HepG2 (cell line): ENCODE results near the gene ANAPC10. TPM values are rescaled to one million over a fixed set of nuclear protein-coding genes. Genes with fewer than 3 reads are reported as not detected.

Experiments used
- CC2D1A ChIP-seq: sonication (generic); formaldehyde crosslinking; IDR thresholded peaks from 2 replicates; pipeline ENCODE4 v1.8.1; 2023; ENCODE audit warnings: mild to moderate bottlenecking, missing genetic modification reagents
- HOXA7 ChIP-seq: sonication (generic); formaldehyde crosslinking; IDR thresholded peaks from 2 replicates; pipeline ENCODE4 v1.8.1; 2022; ENCODE audit warnings: mild to moderate bottlenecking, missing genetic modification reagents, moderate library complexity
- IKZF4 ChIP-seq: sonication (generic); formaldehyde crosslinking; IDR thresholded peaks from 2 replicates; pipeline ENCODE4 v1.5.1; 2020; ENCODE audit warnings: borderline replicate concordance, mild to moderate bottlenecking, low read depth, missing genetic modification reagents; ENCODE audit errors: not compliant biosample characterization
- NFIB ChIP-seq: sonication (generic); formaldehyde crosslinking; IDR thresholded peaks from 2 replicates; pipeline ENCODE4 v1.9.0; 2021; ENCODE audit warnings: missing genetic modification reagents, mild to moderate bottlenecking, borderline replicate concordance
- POLR2G ChIP-seq: fragments of 200-400 bp; formaldehyde crosslinking; IDR thresholded peaks from 2 replicates; pipeline ENCODE4 v1.6.1; 2018; ENCODE audit warnings: mild to moderate bottlenecking, low read depth, low read length, moderate library complexity
- RFX1 ChIP-seq: fragments of 450-650 bp; IDR thresholded peaks from 2 replicates; pipeline ENCODE4 v1.6.1; 2017
- SP4 ChIP-seq: sonication (generic); formaldehyde crosslinking; IDR thresholded peaks from 2 replicates; pipeline ENCODE4 v1.8.1; 2023; ENCODE audit warnings: mild to moderate bottlenecking, missing genetic modification reagents
- TP53 ChIP-seq: sonication (generic); formaldehyde crosslinking; conservative IDR thresholded peaks from 2 replicates; pipeline ENCODE4 v1.4.0; 2020; ENCODE audit warnings: missing genetic modification reagents
- ZFP37 ChIP-seq: sonication (generic); formaldehyde crosslinking; IDR thresholded peaks from 2 replicates; pipeline ENCODE4 v1.4.0; 2020; ENCODE audit warnings: missing genetic modification reagents, borderline replicate concordance
- ZNF253 ChIP-seq: sonication (generic); formaldehyde crosslinking; IDR thresholded peaks from 2 replicates; pipeline ENCODE4 v1.8.0; 2022; ENCODE audit warnings: mild to moderate bottlenecking, missing genetic modification reagents, borderline replicate concordance
- ZNF263 ChIP-seq: sonication (generic); formaldehyde crosslinking; IDR thresholded peaks from 2 replicates; pipeline ENCODE4 v1.4.0; 2020; ENCODE audit warnings: missing genetic modification reagents
- ZNF432 ChIP-seq: sonication (generic); formaldehyde crosslinking; IDR thresholded peaks from 2 replicates; pipeline ENCODE4 v1.5.0; 2020; ENCODE audit warnings: missing genetic modification reagents, mild to moderate bottlenecking, borderline replicate concordance
- ZNF441 ChIP-seq: sonication (generic); formaldehyde crosslinking; IDR thresholded peaks from 2 replicates; pipeline ENCODE4 v1.7.0; 2021; ENCODE audit warnings: missing genetic modification reagents, borderline replicate concordance
- polyA plus RNA-seq, 8 experiments: library from polyadenylated mRNA; depleted of rRNA in 3 of 8; stranded (reverse) in 7 of 8; unstranded in 1 of 8; fragments of >200 nt; fragmentation: Illumina TruSeq in 4 of 8; extraction: Trizol in 4 of 8; gene quantifications; 2 replicates each; pipeline versions ENCODE4 v1.2.1 to v1.2.3, GENCODE V29; 2011 to 2016; ENCODE audit warnings: low read depth in 4 of 8, missing spikeins in 1 of 8, mixed read lengths in 1 of 8; ENCODE audit not compliant: insufficient read depth in 1 of 8
- total RNA-seq, 5 experiments: library from RNA; depleted of rRNA; stranded (reverse); fragments of >200 nt; fragmentation: Illumina TruSeq; extraction: Trizol; gene quantifications; 2 replicates each; pipeline ENCODE4 v1.2.3, GENCODE V29; 2016; ENCODE audit warnings: low read depth in 1 of 5
- TF ChIP-seq, protein P1 (sequence below): sonication (generic); formaldehyde crosslinking; IDR thresholded peaks from 2 replicates; pipeline ENCODE4 v1.4.0; 2020; ENCODE audit warnings: mild to moderate bottlenecking, low read depth, missing genetic modification reagents
- TF ChIP-seq, protein P2 (sequence below): sonication (generic); formaldehyde crosslinking; IDR thresholded peaks from 2 replicates; pipeline ENCODE4 v1.8.1; 2022; ENCODE audit warnings: mild to moderate bottlenecking, missing genetic modification reagents
- TF ChIP-seq, protein P3 (sequence below): sonication (generic); formaldehyde crosslinking; IDR thresholded peaks from 2 replicates; pipeline ENCODE4 v1.5.0; 2020; ENCODE audit warnings: mild to moderate bottlenecking, missing genetic modification reagents
- TF ChIP-seq, protein P4 (sequence below): sonication (generic); formaldehyde crosslinking; IDR thresholded peaks from 2 replicates; pipeline ENCODE4 v1.4.0; 2020; ENCODE audit warnings: low read depth, mild to moderate bottlenecking, missing genetic modification reagents
- TF ChIP-seq, protein P5 (sequence below): sonication (generic); formaldehyde crosslinking; IDR thresholded peaks from 2 replicates; pipeline ENCODE4 v1.8.1; 2023; ENCODE audit warnings: missing genetic modification reagents, mild to moderate bottlenecking, borderline replicate concordance

ANAPC10 gene
- total and polyA plus RNA-seq, 2 of the 13 experiments (the other 11 are each of a cell fraction or from before 2014, with no cell fraction given), result 21.9 to 32.7 TPM

DNA sequence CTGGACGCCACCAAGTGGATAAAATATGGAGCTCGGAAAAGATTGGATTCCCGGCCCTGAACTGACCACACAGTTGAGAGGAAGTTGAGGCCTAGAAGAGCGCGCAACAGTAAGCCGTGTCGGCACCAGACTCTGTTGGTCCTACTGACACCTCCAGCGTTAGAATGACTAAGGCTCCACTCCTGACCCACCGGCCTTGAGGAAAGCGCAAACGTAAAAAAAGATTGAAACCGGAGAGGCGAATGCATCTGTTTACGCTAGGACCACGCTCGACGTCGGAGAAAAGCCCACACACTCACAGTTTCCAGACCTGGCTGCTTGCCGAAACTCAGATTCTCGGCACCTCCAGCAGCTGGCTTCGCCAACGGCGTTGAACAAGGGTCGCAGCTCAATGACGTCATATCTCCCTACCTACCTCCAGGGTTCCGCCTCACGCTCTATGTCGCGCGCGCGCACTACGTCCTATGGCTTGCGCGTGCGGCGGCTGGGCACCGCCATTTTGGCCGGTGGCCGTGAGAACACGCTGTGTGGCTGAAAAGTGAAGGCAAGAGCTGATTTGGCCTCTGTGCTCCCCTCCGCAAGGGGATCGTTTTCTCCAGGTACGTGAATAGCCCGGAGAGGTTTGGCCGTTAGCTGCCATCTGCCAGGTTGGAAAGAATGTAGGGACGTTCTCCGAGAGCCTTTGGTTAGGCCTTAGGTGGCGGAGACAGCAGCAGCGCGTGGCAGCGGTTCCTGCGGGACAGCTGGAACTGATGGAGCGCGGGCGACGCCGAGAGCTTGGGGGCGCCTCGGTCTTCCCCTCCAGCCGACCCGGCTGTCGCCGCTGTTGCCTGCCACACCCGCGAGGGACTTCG is at the start of gene ANAPC10, which contains the start of gene ABCE1 (continued):
- TF ChIP-seq, protein P1, sequence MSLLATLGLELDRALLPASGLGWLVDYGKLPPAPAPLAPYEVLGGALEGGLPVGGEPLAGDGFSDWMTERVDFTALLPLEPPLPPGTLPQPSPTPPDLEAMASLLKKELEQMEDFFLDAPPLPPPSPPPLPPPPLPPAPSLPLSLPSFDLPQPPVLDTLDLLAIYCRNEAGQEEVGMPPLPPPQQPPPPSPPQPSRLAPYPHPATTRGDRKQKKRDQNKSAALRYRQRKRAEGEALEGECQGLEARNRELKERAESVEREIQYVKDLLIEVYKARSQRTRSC (CRISPR knock-in tag), result 0 out of 2 replicates have a peak, but pooled peaks have one; percentile 35
- TF ChIP-seq ZNF441 (CRISPR knock-in tag) (no peak), IKZF4 (CRISPR knock-in tag) (peak; percentile 46), ZNF432 (CRISPR knock-in tag) (no peak), NFIB (CRISPR knock-in tag) (no peak), SP4 (CRISPR knock-in tag) (peak; percentile 67; the same call in 1 of the 2 replicates), ZNF253 (CRISPR knock-in tag) (no peak; the same call in 1 of the 2 replicates), CC2D1A (CRISPR knock-in tag) (no peak), ZNF263 (CRISPR knock-in tag) (peak; percentile 23; the same call in 1 of the 2 replicates), HOXA7 (CRISPR knock-in tag) (no peak), RFX1 (no peak), POLR2G (peak; percentile 94), TP53 (0 out of 2 replicates have a peak, but pooled peaks have one; percentile 57), ZFP37 (CRISPR knock-in tag) (0 out of 2 replicates have a peak, but pooled peaks have one; percentile 62)
- TF ChIP-seq, protein P2, sequence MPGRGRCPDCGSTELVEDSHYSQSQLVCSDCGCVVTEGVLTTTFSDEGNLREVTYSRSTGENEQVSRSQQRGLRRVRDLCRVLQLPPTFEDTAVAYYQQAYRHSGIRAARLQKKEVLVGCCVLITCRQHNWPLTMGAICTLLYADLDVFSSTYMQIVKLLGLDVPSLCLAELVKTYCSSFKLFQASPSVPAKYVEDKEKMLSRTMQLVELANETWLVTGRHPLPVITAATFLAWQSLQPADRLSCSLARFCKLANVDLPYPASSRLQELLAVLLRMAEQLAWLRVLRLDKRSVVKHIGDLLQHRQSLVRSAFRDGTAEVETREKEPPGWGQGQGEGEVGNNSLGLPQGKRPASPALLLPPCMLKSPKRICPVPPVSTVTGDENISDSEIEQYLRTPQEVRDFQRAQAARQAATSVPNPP (CRISPR knock-in tag), result peak; percentile 61; the same call in 1 of the 2 replicates
- TF ChIP-seq, protein P3, sequence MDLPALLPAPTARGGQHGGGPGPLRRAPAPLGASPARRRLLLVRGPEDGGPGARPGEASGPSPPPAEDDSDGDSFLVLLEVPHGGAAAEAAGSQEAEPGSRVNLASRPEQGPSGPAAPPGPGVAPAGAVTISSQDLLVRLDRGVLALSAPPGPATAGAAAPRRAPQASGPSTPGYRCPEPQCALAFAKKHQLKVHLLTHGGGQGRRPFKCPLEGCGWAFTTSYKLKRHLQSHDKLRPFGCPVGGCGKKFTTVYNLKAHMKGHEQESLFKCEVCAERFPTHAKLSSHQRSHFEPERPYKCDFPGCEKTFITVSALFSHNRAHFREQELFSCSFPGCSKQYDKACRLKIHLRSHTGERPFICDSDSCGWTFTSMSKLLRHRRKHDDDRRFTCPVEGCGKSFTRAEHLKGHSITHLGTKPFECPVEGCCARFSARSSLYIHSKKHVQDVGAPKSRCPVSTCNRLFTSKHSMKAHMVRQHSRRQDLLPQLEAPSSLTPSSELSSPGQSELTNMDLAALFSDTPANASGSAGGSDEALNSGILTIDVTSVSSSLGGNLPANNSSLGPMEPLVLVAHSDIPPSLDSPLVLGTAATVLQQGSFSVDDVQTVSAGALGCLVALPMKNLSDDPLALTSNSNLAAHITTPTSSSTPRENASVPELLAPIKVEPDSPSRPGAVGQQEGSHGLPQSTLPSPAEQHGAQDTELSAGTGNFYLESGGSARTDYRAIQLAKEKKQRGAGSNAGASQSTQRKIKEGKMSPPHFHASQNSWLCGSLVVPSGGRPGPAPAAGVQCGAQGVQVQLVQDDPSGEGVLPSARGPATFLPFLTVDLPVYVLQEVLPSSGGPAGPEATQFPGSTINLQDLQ (CRISPR knock-in tag), result no peak
- TF ChIP-seq, protein P4, sequence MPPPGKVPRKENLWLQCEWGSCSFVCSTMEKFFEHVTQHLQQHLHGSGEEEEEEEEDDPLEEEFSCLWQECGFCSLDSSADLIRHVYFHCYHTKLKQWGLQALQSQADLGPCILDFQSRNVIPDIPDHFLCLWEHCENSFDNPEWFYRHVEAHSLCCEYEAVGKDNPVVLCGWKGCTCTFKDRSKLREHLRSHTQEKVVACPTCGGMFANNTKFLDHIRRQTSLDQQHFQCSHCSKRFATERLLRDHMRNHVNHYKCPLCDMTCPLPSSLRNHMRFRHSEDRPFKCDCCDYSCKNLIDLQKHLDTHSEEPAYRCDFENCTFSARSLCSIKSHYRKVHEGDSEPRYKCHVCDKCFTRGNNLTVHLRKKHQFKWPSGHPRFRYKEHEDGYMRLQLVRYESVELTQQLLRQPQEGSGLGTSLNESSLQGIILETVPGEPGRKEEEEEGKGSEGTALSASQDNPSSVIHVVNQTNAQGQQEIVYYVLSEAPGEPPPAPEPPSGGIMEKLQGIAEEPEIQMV (CRISPR knock-in tag), result peak; percentile 85
- TF ChIP-seq, protein P5, sequence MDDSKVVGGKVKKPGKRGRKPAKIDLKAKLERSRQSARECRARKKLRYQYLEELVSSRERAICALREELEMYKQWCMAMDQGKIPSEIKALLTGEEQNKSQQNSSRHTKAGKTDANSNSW (CRISPR knock-in tag), result no peak
